ENCODE results near the gene BMP8B. TPM values are rescaled to one million over a fixed set of nuclear protein-coding genes. Genes with fewer than 3 reads are reported as not detected.

BMP8B gene
- polyA plus RNA-seq, 3 donors, result 0.14 to 1.3 (median 0.24) TPM

- Histone ChIP-seq H3K4me2 (replicated peaks; ENCODE audit: extremely low read depth, low read length, poor library complexity, severe bottlenecking) (no peak overlapping the region), H3K9me3 (replicated peaks in 1 of 2; ENCODE audit: control insufficient read depth in 1 of 2, insufficient read depth in 1 of 2, low read length in 2 of 2) (peaks cover 0 to 10% of the 10 kb centered on the region in 2 donors), H3K36me3 (replicated peaks in 1 of 2; ENCODE audit: control insufficient read depth in 1 of 2, insufficient read depth in 2 of 2, low read length in 2 of 2) (no peaks in the 10 kb centered on the region), H4K20me1 (ENCODE audit: insufficient read depth, low read length) (no peaks in the 10 kb centered on the region), H2AFZ (ENCODE audit: insufficient read depth, low read depth, low read length, poor library complexity, severe bottlenecking) (no peak overlapping the region), H3K27ac (ENCODE audit: low read depth in 1 of 2, low read length in 2 of 2) (no peak overlapping the region), H3K4me1 (ENCODE audit: control insufficient read depth in 1 of 2, insufficient read depth in 2 of 2, low read length in 2 of 2) (no peaks in the 10 kb centered on the region), H3K9ac (ENCODE audit: insufficient read depth, low read length, poor library complexity, severe bottlenecking) (no peak overlapping the region), H3K4me3 (replicated peaks in 1 of 3; ENCODE audit: low read depth in 2 of 3, low read length in 3 of 3) (no peak overlapping the region), H3K27me3 (ENCODE audit: control insufficient read depth in 2 of 2, insufficient read depth in 2 of 2, low read length in 2 of 2) (peaks cover 28 to 76% of the 10 kb centered on the region in 2 donors), H3K79me2 (ENCODE audit: insufficient read depth, low read length) (no peaks in the 10 kb centered on the region)
- Mint-ChIP-seq H3K27ac (no peak overlapping the region), H3K36me3 (peaks cover 0 to 6% of the 10 kb centered on the region in 2 donors), H3K4me1 (peaks cover 17% of the 10 kb centered on the region), H3K4me3 (peak overlapping the region in 1 of 2 donors; percentile 77), H3K9me3 (peaks cover 0 to 10% (median 5%) of the 10 kb centered on the region in 7 donors), H3K27me3 (ENCODE audit: low read depth in 3 of 3) (peaks cover 60 to 85% (median 65%) of the 10 kb centered on the region in 3 donors)
- intact Hi-C loops (cut with micrococcal nuclease), result no loop called here
- TF ChIP-seq CTCF (IDR thresholded peaks at IDR 0.05), result no peak
- WGBS (ENCODE audit: insufficient coverage), result 34% methylated on average over 8 of the region's 10 CpGs
- DNase-seq, result no peak
Measured at GRCh38 chr1:39727221-39727931, 61.3 kb downstream of the BMP8B start.

- no CpG with 5 or more reads among the region's 3 CpGs for WGBS (ENCODE audit: insufficient coverage)
- DNase-seq, result no peak
- peaks cover 29 to 77% of the 10 kb centered on the region in 2 donors for H3K27me3 ChIP-seq (ENCODE audit: control insufficient read depth in 2 of 2, insufficient read depth in 2 of 2, low read length in 2 of 2)
- peaks cover 0 to 10% of the 10 kb centered on the region in 2 donors for H3K9me3 ChIP-seq (replicated peaks in 1 of 2; ENCODE audit: control insufficient read depth in 1 of 2, insufficient read depth in 1 of 2, low read length in 2 of 2)
- intact Hi-C loops (cut with micrococcal nuclease), result no loop called here
- no peak overlapping the region for H3K4me2 ChIP-seq (replicated peaks; ENCODE audit: extremely low read depth, low read length, poor library complexity, severe bottlenecking)
- no peak overlapping the region for H3K27ac Mint-ChIP-seq
- H4K20me1 ChIP-seq (ENCODE audit: insufficient read depth, low read length), result no peaks in the 10 kb centered on the region
- H3K4me3 Mint-ChIP-seq, result peak overlapping the region in 1 of 2 donors; percentile 75
- H3K36me3 ChIP-seq (replicated peaks in 1 of 2; ENCODE audit: control insufficient read depth in 1 of 2, insufficient read depth in 2 of 2, low read length in 2 of 2), result no peaks in the 10 kb centered on the region
- no peak overlapping the region for H3K4me3 ChIP-seq (replicated peaks in 1 of 3; ENCODE audit: low read depth in 2 of 3, low read length in 3 of 3)
- H3K9me3 Mint-ChIP-seq, result peaks cover 0 to 10% (median 5%) of the 10 kb centered on the region in 7 donors
- H3K79me2 ChIP-seq (ENCODE audit: insufficient read depth, low read length), result no peaks in the 10 kb centered on the region
- peaks cover 0 to 6% of the 10 kb centered on the region in 2 donors for H3K36me3 Mint-ChIP-seq
- no peak for TF ChIP-seq CTCF (IDR thresholded peaks at IDR 0.05)
- peaks cover 17% of the 10 kb centered on the region for H3K4me1 Mint-ChIP-seq
- no peaks in the 10 kb centered on the region for H3K4me1 ChIP-seq (ENCODE audit: control insufficient read depth in 1 of 2, insufficient read depth in 2 of 2, low read length in 2 of 2)
- no peak overlapping the region for H3K27ac ChIP-seq (ENCODE audit: low read depth in 1 of 2, low read length in 2 of 2)
- H3K9ac ChIP-seq (ENCODE audit: insufficient read depth, low read length, poor library complexity, severe bottlenecking), result no peak overlapping the region
- H3K27me3 Mint-ChIP-seq (ENCODE audit: low read depth in 3 of 3), result peaks cover 58 to 83% (median 68%) of the 10 kb centered on the region in 3 donors
- no peak overlapping the region for H2AFZ ChIP-seq (ENCODE audit: insufficient read depth, low read depth, low read length, poor library complexity, severe bottlenecking)
Measured at GRCh38 chr1:39726600-39726999, 62.1 kb downstream of the BMP8B start.

Data from CD14-positive monocyte (primary cell).